ENCODE data around the gene FOXP1.

Gene FOXP1

GRCh38 chr3:70990723-70991122, 592.8 kb downstream of the FOXP1 start:
- in situ Hi-C loops (cut with MboI; ENCODE audit: low pct_unique_long_range_greater_than_20kb, low sequenced_read_pairs, unreplicated experiment): no loop called here
- no peak for TF ChIP-seq CTCF (IDR thresholded peaks at IDR 0.05; ENCODE audit: extremely low read depth, insufficient read depth, missing control alignments)
- DNase-seq (ENCODE audit: low spot score): no peak

DNA sequence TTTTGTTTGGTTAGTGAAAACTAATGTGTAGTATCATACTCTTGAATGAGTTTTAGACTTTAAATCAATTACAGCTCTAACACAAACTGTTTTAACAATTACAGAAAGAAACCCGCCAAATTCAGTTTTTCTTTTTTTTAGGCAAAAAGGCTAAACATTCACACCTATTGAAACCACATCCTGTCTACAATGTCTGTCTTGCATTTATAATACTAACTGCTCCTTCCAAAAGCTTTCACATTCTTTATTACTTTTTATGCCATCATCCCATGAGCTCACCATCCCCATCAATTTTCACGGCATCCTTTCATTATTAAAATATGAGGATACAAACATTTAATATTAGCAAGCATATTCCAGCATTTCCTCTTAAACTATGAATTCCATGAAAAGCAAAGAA, 593.3 kb downstream of the FOXP1 start:
- in situ Hi-C loops (cut with MboI; ENCODE audit: low pct_unique_long_range_greater_than_20kb, low sequenced_read_pairs, unreplicated experiment): no loop called here
- TF ChIP-seq CTCF (IDR thresholded peaks at IDR 0.05; ENCODE audit: extremely low read depth, insufficient read depth, missing control alignments): no peak
- no peak for DNase-seq (ENCODE audit: low spot score)

DNA sequence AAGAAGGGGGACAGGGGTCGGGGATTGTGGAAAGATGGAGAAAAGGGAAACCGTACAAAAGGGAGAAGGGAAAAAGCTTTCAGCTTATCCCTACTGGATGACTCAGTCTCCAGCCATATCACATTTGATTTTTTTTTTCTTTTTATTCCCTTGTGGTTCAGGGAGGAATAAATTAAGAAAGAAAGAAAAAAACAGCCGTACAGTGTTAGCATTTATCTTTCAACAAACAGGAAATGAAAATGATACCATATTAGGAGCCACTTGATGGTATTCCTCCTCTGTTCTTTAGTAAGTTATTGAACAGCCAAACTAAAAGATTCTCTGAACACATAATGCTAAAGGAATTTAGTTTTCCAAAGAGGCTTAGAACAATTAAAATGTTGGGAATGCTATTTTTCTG, 594.4 kb downstream of the FOXP1 start:
- in situ Hi-C loops (cut with MboI; ENCODE audit: low pct_unique_long_range_greater_than_20kb, low sequenced_read_pairs, unreplicated experiment): no loop called here
- TF ChIP-seq CTCF (IDR thresholded peaks at IDR 0.05; ENCODE audit: extremely low read depth, insufficient read depth, missing control alignments): no peak
- DNase-seq (ENCODE audit: low spot score): no peak

GRCh38 chr3:70988111-70988510, 595.4 kb downstream of the FOXP1 start:
- DNase-seq (ENCODE audit: low spot score): no peak
- in situ Hi-C loops (cut with MboI; ENCODE audit: low pct_unique_long_range_greater_than_20kb, low sequenced_read_pairs, unreplicated experiment): no loop called here
- no peak for TF ChIP-seq CTCF (IDR thresholded peaks at IDR 0.05; ENCODE audit: extremely low read depth, insufficient read depth, missing control alignments)

DNA sequence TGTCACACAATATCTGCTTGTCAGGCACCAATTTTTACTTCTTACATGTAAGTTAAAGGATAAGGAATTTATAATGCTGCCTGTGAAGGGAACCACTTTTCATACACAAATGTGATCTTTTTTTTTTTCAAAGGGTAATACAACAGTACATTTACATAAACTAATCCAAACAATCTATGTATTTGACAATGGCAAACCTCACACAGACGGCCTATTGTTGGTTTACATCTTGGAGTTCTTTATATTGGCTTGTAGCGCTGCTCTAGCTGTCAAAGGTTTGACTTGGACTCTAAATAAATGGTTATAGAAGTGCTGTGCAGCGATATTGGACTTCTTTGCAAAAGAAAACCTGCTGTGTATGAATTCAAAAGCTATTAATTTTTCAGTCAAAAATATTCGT, 598.0 kb downstream of the FOXP1 start:
- DNase-seq (ENCODE audit: low spot score): no peak
- in situ Hi-C loops (cut with MboI; ENCODE audit: low pct_unique_long_range_greater_than_20kb, low sequenced_read_pairs, unreplicated experiment): no loop called here
- no peak for TF ChIP-seq CTCF (IDR thresholded peaks at IDR 0.05; ENCODE audit: extremely low read depth, insufficient read depth, missing control alignments)

DNA sequence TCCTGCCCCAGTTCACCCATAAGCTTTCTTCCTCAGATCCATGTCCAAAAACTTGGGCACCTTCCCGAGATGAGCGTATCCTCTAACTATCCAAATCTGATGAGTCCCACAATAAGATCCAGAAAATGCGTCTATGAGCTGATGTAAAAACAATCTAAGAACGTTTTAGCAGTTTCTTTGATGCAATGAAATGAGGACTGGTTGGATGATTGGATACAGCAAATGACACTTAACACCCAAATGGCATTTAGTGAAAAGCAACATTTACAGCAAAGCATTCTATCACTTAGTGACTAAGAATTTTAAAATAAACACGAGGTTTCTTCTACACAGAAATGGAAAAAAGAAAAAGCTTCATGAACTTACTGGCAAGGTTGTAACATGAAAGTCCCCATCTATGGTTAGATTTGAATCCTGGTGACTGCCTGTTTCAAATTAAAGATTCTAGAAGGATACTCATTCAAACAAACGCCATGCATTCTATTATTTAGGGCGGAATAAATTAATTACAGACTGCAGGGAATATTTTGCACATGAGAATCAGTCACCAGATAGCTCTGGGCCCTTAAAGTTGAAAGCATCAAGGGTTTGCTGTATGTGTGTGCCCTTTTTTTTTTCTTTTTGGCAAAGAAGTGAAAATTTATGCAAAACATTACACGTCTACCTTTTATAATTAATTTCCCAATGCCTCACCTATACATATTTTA, 598.6 kb downstream of the FOXP1 start:
- DNase-seq (ENCODE audit: low spot score): no peak
- TF ChIP-seq CTCF (IDR thresholded peaks at IDR 0.05; ENCODE audit: extremely low read depth, insufficient read depth, missing control alignments): no peak
- in situ Hi-C loops (cut with MboI; ENCODE audit: low pct_unique_long_range_greater_than_20kb, low sequenced_read_pairs, unreplicated experiment): no loop called here

All from GM13977 (cell line).